Body of pancreas (tissue), 4 donors: ENCODE measurements around the gene REN. TPM values are rescaled to one million over a fixed set of nuclear protein-coding genes. Genes with fewer than 3 reads are reported as not detected.

ENCODE experiments used
- ATAC-seq: fragments of 150-250 bp; one replicate; pipeline ENCODE4 v1.9.1; 2016
- DNase-seq, 4 donors: peaks; one replicate each; pipeline ENCODE4 v3.0.0-alpha.2; 2019
- H3K27ac ChIP-seq, 4 donors: fragments of 200-600 bp; sonication (generic); 1 replicate in 3 of 4; 2 replicates in 1 of 4; pipeline versions ENCODE4 v1.5.1 to v1.6.1; 2016 to 2019; ENCODE audit warnings: mild to moderate bottlenecking in 1 of 4, mixed read lengths in 1 of 4, moderate library complexity in 1 of 4
- H3K27me3 ChIP-seq, 2 donors: fragments of 200-600 bp; sonication (generic); one replicate each; pipeline ENCODE4 v1.6.0; 2016; ENCODE audit warnings: mild to moderate bottlenecking in 1 of 2
- H3K36me3 ChIP-seq, 2 donors: fragments of 200-600 bp; sonication (generic); replicated peaks in 1 of 2; 2 replicates each; pipeline ENCODE4 v1.5.1; 2016; ENCODE audit warnings: low read depth in 2 of 2; ENCODE audit not compliant: insufficient read depth in 1 of 2
- H3K4me1 ChIP-seq: fragments of 200-600 bp; sonication (generic); one replicate; pipeline ENCODE4 v1.6.0; 2016
- H3K4me3 ChIP-seq, 2 donors: fragments of 200-600 bp; sonication (generic); 1 replicate in 1 of 2; 2 replicates in 1 of 2; pipeline ENCODE4 v1.5.1; 2016 to 2019
- H3K9me3 ChIP-seq, 3 donors: fragments of 200-600 bp; sonication (generic); 1 replicate in 2 of 3; 2 replicates in 1 of 3; pipeline ENCODE4 v1.5.1; 2016
- POLR2A ChIP-seq, 3 donors: fragments of 450-650 bp; IDR thresholded peaks; one replicate each; pipeline ENCODE4 v1.6.1; 2016; ENCODE audit warnings: antibody characterized with exemption in 3 of 3, mild to moderate bottlenecking in 2 of 3
- WGBS, 2 donors: methylation state at CpG; one replicate each; pipeline ENCODE4 v1.1.5; 2017; 5-methylcytosine and 5-hydroxymethylcytosine counted together
- intact Hi-C: fragments of 100-400 bp; cut with DNase I; formaldehyde crosslinking; loops from one replicate; pipeline ENCODE4 v1.15.1; 2023
- total RNA-seq, 2 donors: library from RNA; depleted of rRNA; stranded (reverse); fragments of >200 nt; gene quantifications; one replicate each; pipeline ENCODE4 v1.1.0, GENCODE V29; 2016
- TF ChIP-seq, protein P1 (sequence below), 7 experiments: fragments of 450-650 bp in 4 of 7; fragments of 200-600 bp in 3 of 7; sonication (generic) in 3 of 7; IDR thresholded peaks; one replicate each; pipeline ENCODE4 v1.5.1; 2016 to 2019; ENCODE audit warnings: antibody characterized with exemption in 7 of 7

The REN gene
- total RNA-seq, 2 donors from 2014 or later = not detected

DNA sequence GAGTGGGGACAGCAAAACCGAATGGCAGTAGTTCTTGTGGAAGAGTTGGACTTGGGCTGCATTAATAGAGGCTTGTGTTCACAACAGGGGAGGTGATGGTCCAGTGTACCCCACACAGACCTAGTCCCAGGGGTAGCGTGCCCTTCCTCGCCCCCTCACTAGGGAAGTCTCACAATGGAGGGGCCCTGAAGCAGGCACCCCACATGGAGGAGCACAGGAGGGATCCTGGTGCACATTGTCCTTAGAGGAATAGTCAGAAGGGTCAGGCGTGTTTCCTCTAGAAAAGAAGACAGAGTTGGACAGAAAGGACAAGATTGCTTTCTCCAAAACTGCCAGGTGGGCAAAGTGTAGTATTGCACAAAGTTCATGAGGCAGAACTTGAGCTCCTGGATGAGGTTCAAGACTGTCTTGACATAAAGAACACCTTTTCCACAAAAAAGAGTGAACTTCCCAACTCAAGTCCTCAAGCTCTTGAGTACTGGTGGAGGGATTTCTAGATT, 37.6 kb downstream of the REN start:
- TF ChIP-seq, protein P1, sequence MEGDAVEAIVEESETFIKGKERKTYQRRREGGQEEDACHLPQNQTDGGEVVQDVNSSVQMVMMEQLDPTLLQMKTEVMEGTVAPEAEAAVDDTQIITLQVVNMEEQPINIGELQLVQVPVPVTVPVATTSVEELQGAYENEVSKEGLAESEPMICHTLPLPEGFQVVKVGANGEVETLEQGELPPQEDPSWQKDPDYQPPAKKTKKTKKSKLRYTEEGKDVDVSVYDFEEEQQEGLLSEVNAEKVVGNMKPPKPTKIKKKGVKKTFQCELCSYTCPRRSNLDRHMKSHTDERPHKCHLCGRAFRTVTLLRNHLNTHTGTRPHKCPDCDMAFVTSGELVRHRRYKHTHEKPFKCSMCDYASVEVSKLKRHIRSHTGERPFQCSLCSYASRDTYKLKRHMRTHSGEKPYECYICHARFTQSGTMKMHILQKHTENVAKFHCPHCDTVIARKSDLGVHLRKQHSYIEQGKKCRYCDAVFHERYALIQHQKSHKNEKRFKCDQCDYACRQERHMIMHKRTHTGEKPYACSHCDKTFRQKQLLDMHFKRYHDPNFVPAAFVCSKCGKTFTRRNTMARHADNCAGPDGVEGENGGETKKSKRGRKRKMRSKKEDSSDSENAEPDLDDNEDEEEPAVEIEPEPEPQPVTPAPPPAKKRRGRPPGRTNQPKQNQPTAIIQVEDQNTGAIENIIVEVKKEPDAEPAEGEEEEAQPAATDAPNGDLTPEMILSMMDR (IDR thresholded peaks at IDR 0.05) = no peak
- no peak for TF ChIP-seq POLR2A (IDR thresholded peaks at IDR 0.05)
- peaks cover 0 to 5% of the 10 kb centered on the region in 2 donors for H3K36me3 ChIP-seq
- intact Hi-C loops = loop anchor here (5.0 kb wide), 1 partner anchor 56 kb away; the partner anchor contains the start of gene SOX13
- H3K9me3 ChIP-seq = no peaks in the 10 kb centered on the region
- H3K27ac ChIP-seq = peak overlapping the region in 3 of 4 donors; percentile 90 to 93 (median 93)
- H3K4me1 ChIP-seq = peaks cover 52% of the 10 kb centered on the region
- H3K27me3 ChIP-seq = no peaks in the 10 kb centered on the region
- WGBS, 2 donors = 74 to 79% methylated on average over 4 of the region's 4 CpGs
- ATAC-seq (no peak), DNase-seq (no peak)
- no peak overlapping the region for H3K4me3 ChIP-seq

DNA sequence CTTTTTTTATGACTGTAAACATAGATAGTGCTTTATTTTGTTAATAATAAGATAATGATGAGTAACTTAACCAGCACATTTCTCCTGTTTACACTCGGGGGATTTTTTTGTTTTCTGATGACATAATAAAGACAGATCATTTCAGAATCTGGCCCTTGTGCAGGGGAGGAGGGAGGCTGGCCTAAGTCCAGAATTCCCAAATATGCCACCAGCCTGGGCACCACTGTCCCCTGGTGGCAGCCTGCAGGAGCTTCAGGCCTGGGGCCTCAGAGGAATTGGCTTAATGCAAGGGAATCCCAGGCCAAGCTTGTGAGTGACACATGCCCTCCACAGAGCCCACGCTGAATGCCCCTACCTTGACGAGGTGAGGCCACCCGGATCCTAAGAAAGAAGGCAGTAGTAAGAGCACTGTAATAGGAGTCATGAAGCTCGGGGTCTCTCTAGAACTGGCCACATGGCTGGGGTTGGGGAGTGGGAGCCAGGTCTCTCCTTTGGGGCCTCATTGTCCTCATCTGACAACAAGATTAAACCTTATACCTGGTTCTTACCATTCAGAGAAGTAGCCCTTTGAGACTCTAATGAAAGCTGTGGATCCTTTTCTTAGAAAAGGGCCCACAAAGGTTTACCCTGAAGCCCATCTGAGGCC, 38.4 kb downstream of the REN start:
- Histone ChIP-seq H3K27ac (peak overlapping the region in 3 of 4 donors; percentile 90 to 93 (median 93)), H3K4me3 (no peak overlapping the region), H3K27me3 (no peaks in the 10 kb centered on the region), H3K9me3 (no peaks in the 10 kb centered on the region), H3K4me1 (peaks cover 52% of the 10 kb centered on the region), H3K36me3 (peaks cover 0 to 8% of the 10 kb centered on the region in 2 donors)
- TF ChIP-seq POLR2A (IDR thresholded peaks at IDR 0.05) = no peak
- TF ChIP-seq, protein P1 (IDR thresholded peaks at IDR 0.05) = peak; percentile 95 to 98 (median 97)
- 21 to 22% methylated on average over 5 of the region's 5 CpGs for WGBS, 2 donors
- DNase-seq (peak; percentile 75 to 82 (median 80)), ATAC-seq (peak; percentile 47)
- intact Hi-C loops = loop anchor here (5.0 kb wide), 1 partner anchor 55 kb away; the partner anchor contains the start of gene SOX13

DNA sequence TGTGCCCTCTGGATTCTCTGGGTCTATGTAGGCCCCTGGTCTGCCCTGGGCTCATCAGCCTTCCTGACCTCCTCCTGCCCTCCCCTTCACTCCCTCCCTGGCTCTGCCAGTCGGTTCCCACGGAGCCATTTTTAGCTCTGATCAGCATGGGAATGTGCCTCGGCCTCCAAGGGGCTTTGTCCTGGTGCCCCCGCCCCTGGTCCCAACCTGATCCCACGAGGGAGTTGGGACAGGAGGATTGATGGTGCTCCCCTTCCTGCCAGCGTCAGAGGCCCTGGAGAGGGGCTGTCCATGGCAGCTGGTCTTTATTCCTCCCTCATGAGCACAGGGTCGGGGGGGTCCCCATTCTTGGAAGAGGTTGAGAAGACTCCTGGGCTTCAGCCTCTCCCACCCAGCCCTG, 39.2 kb downstream of the REN start:
- peaks cover 50% of the 10 kb centered on the region for H3K4me1 ChIP-seq
- TF ChIP-seq, protein P1 (IDR thresholded peaks at IDR 0.05) = no peak
- TF ChIP-seq POLR2A (IDR thresholded peaks at IDR 0.05) = no peak
- 37 to 39% methylated on average over 6 to 7 of the region's 7 CpGs for WGBS, 2 donors
- DNase-seq (no peak), ATAC-seq (no peak)
- intact Hi-C loops = loop anchor here (5.0 kb wide), 1 partner anchor 55 kb away; the partner anchor contains the start of gene SOX13
- H3K36me3 ChIP-seq = peaks cover 0 to 14% of the 10 kb centered on the region in 2 donors
- no peaks in the 10 kb centered on the region for H3K27me3 ChIP-seq
- H3K4me3 ChIP-seq = no peak overlapping the region
- H3K9me3 ChIP-seq = no peaks in the 10 kb centered on the region
- H3K27ac ChIP-seq = peak overlapping the region in 2 of 4 donors; percentile 22 to 47

DNA sequence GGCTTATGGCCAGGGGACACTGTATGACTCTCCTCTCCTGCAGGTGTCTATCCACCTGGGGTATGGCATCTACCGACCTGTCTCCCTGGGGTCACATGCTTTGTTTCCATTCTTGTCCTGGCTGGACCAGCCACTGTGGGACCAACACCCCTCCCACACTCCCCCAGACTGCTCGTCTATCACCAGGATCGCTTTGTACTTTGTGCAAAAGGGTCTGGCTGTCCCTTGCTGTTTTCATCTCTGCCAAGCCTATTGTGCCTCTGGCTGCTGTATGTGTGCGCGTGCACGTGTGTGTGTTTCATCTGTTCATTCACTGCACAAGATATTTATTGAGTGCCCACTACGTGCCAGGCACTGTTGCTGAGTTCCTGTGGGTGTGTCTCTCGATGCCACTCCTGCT, 39.8 kb downstream of the REN start:
- Histone ChIP-seq H3K9me3 (no peaks in the 10 kb centered on the region), H3K4me3 (no peak overlapping the region), H3K27me3 (no peaks in the 10 kb centered on the region), H3K36me3 (peaks cover 0 to 14% of the 10 kb centered on the region in 2 donors), H3K4me1 (peaks cover 44% of the 10 kb centered on the region), H3K27ac (peak overlapping the region in 2 of 4 donors; percentile 22 to 47)
- TF ChIP-seq, protein P1 (IDR thresholded peaks at IDR 0.05) = no peak
- no peak for TF ChIP-seq POLR2A (IDR thresholded peaks at IDR 0.05)
- intact Hi-C loops = loop anchor here (5.0 kb wide), 1 partner anchor 54 kb away; the partner anchor contains the start of gene SOX13
- 67 to 71% methylated on average over 7 to 8 of the region's 8 CpGs for WGBS, 2 donors
- no peak for DNase-seq
- ATAC-seq = no peak
